NK-92 (cell line): ENCODE results near the gene TAF15.

ENCODE experiments used
- DNase-seq: peaks from one replicate; lab custom pipeline; 2025; ENCODE audit not compliant: unreplicated experiment; lab: John Stamatoyannopoulos, UW

TAF15 gene

DNA sequence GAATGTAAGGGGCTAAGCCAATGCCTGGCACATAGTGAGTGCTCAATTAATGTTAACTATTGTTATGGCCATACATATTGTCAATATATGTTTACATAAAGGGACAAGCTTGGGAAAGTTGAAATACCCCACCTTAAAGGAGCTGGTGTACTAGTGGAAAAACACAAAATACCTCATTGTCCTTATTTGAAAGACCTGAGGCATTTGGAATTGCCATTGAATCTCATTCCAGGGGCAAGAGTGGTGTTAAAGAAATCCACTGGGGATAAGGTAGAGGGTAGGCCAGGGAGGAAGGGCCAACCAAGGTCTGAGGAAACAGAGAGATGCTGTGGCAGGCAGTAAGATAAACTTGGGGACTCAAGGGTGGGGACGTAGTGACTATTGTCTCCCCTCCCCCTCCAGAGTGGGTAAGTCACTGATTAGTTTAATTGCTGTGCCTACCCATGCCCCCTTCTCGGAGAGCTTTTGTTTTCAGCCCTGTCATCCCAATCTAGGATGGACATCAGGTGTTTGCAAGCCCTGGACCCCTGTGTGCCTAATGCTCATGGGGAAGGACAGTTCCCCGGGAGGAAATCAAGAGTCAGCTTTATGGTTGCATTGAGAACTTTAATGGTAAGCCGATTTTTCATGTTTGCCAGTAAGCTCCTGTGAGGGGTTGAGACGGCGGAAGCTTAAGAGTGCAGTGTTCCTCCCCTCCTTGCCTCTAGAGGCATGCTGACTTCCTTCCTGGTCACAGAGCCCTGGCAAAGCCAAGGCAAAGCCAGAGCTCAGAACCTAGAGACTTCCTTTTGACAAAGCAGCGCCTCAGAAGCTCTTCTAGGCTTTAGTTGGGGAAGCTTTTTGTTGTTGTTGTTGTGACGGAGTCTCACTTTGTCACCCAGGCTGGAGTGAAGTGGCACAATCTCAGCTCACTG, 61.9 kb downstream of the TAF15 start:
- no peak for DNase-seq

DNA sequence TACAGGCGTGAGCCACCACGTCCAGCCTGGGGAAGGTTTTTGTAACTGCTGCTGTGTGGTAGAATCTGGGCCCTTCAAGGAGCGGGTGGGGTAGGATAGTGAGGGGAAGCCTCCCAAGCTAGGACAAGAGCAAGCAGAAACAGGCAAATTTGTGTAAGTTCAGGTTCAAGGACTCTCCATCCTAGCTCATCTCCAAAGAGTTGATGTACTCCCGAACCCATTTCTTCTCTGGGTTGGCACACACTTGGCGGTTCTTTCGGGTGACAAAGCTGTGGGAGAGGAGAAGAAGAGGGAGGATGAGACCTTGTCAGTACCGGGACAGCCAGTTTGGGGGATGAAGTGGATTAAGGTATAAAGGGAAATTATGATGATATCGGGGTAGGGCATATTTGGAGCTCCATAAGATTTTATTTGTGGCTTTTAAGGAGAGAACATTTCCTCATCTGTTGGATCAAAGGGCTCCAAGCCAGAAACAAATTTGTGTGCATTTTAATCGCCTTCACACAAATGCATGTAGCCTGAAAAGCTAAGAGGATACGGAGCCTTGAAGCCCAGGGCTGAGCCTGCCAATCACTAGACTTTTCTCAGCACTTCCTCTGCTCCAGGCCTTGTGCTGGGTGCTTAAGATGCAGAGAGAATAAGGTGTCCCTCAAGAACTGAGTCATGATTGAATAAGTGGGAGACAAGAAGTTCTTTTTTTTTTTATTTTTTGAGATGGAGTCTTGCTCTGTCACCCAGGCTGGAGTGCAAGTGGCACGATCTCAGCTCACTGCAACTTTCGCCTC, 63.1 kb downstream of the TAF15 start:
- no peak for DNase-seq

DNA sequence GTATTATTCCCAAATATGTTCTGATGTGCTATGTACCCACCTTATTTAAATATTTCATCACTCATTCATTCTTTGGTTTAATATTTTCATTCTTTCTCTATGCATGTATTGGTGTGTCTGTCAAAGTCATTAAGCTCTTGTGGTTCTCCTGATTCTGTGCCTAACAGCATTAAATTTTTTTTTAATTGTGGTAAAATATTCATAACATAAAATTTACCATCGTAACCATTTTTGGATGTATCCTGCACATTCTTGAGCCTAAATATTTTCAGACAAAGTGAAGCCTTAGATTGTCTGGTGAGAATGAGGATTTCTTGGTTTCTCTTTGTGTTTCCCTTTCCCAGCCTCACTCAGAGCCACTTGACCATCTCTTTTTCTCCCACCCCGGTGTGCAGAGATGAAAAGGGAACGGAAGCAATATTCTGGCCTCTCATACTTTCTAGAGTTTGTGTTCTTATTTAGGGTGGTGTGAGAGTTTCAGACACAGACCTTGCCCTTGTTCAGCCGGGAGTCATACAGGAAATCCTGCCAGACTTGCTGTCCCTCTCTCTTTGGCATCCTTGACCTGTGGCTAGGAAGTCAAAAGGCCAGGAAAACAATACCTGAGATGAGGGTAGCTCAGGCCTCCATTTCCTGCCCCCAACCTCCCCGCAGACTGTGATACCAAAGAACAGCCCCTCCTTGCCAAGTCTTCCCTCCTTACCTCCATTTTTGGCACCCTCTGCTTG, 66.0 kb downstream of the TAF15 start:
- no peak for DNase-seq

DNA sequence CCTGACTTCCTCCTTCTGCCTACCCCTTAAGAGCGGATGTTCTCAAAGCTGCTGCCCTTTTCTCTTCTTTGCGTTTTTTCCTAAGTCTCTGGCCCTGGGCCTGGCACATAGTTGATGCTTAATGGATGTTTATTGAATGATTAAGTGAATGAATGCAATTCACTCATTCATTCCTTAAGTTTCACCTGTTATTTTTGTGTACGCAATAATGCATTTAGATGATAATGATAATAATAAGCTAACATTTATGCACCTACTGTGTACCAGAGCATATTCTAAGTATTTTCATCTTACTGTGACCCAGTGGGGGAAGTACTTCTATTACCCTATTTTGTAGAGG, 66.5 kb downstream of the TAF15 start:
- DNase-seq = no peak

DNA sequence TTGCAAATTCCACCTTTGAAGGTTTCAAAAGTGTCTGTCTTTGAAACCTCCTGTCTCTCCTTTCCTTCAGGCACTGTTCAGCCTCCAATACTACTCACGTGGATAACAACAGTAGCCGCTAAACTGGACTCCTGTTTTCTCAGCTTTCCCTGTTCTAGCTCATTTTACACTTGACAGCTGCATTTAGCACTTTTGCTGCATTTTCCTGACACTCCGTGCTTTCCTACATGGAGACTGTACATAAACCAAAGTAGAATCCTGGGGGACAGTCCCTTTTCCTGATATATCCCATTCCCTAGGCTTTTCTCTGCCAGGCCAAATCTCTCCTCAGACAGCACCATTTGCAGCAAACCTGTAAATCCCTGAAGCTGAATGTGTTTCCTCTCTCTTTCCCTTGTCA, 67.2 kb downstream of the TAF15 start:
- no peak for DNase-seq

DNA sequence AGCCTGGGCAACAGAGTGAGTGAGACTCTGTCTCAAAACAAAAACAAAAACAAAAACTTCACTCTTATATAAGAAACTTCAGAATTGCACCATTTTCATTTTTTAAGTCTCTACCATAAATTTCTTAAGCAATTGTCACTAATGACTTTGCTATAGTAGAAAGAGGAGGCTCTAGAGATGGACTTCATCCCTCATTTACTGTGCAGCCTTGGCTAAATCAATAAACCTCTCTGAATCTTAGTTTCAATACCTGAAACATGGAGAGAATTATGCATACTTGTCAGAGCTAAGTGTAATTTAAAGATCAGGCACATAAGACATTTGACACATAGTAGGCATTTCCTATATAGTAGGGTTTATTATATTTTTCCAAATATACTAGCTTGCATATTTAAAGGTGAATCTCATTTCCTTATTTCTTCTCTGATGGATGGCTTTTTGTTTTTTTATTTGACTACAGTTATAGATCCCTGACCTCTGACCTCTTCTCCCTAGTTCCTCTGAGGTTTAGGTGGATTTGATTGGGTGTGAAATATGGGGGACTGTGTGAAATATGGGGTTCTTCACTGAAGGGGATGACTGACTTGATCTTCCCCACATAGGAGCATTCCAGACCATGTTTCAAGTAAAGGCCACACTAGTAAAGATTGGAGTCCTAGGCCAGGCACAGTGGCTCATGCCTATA, 68.2 kb downstream of the TAF15 start:
- no peak for DNase-seq

DNA sequence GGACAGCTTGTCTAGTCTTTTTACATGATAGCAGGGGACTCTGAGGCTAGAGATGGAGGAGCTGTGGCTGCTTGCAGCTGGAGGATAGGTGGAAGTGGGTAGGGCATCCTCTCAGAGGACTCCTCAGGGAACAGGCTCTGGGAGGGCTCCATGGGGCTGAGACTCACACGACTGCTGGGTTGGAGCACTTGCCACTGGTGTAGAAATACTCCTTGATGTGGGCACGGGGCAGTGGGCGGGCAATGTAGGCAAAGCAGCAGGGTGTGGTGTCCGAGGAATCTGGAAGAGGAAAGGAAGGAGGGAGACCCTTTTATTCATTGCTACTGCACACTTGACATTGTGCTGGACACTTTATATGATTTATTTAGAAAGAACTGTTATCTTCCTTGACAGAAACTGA, 69.1 kb downstream of the TAF15 start:
- no peak for DNase-seq

DNA sequence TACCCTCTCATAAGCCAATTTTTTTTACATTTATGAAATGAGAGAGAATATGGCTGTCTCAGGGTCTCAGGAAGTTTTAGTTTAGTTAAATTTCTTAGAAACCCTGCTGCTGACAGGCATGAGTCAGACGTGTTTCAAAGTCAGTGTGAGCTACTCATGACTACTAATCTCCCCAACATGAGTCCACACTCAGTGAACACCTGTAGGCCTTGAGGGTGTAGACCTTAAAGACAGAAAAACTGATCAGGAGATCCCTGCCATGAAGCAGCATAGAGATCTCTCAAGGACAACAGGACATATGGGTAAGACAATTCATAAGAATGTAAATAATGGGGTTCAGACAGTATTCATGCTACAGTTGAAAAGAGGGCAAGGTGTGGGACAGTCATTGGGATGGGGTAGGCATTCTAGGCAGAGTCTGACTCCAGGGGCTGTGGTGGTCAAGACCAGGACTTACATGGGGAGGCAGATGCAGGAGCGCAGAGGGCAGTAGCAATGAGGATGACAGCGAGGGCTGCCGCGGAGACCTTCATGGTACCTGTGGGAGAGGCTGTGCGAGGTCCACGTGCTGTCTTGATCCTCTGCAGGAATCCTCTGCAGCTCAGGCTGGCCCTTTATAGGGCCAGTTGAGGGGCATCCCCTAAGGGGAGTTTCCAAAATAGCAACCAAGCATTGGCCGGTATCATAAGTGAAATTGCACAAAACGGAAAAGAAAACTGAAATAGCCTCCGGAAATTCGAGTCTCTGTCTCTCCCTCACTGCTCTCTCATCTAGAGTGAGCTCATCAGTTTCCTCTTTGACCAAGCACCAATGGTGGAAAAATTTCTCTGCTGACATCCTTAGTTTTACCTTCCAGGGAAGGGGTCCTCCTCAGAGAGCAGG, 70.7 kb downstream of the TAF15 start, which contains the start of gene CCL5:
TSS of gene CCL5 (minus strand) at position 588 of the 882 bp plus-strand sequence.
- no peak for DNase-seq

DNA sequence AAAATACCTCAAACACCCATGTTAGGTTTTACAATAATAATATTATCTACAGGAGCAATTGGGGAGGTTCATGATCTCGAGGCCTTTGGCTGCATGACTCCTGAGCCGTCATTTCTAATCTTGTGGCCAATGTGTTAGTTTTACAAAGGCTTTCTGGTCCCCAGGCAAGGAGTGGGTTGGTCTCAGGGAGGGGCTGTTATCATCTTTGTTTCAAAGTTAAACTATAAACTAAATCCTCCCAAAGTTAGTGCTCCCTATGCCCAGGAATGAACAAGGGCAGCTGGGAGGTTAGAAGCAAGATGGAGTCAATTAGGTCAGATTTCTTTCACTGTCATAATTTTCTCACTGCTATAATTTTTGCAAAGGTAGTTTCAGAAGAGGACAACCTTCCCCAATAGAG, 80.0 kb downstream of the TAF15 start:
- DNase-seq = no peak

DNA sequence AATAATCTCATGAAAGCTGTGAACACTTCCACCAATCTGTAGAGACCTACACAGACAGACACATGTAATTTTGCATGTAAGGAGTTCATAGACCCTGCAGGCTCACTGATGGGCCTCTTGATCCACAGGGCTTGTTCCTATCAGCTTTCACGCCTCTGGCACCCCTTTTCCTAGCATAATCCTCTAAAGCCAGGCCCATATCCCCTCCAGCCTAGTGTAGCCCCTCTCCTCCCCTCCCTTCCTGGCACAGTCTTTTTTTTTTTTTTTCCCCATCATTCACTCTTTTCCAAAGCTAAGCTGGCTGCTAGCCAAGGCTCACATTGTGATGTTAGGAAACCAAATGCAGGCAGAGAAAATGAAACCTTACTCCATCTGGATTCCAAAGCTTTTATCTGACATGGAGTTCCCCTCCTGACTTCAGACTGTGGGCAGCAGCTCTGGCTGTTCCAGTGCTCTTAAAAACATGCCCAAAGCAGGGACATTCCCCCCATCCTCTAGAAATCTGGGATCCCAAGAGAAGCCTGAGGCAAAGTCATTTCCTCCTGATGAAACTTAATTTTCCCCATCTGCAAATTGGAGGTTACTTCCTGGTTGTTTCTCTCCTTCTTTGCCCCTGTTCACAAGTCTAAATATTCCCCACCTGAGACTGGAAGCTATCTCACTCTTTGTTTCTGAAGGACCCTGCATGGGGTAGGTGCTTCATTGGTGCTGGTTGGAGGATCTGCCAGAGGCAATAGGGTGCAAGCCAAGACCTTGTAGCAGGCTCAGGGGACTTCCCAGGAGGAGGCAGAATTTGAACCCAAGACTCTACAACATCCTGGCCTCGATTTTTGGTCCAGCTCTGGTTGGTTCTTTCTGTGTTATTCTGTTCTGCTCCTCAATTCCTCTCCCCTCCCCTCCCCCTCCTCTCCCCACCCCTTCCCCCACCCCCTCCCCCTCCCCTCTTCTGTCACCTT, 80.8 kb downstream of the TAF15 start:
- DNase-seq = no peak

DNA sequence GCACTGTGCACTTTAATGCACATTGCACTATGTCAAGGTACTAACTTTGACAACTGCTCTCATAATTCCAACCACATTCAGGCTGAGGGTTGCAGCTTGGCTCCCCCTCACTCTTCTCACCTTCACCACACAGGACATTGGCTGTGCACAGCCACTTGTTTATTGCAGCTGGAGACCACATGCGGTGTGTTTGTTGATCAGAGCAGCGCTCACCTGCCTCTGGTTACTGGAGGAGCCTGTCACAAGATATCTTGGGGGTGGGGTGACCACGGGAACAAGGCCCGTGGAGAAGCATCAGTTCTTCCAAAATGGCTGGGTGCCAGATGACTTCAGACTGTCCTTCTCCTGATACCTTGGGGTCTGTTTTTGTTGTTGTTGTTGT, 81.5 kb downstream of the TAF15 start:
- DNase-seq = no peak

DNA sequence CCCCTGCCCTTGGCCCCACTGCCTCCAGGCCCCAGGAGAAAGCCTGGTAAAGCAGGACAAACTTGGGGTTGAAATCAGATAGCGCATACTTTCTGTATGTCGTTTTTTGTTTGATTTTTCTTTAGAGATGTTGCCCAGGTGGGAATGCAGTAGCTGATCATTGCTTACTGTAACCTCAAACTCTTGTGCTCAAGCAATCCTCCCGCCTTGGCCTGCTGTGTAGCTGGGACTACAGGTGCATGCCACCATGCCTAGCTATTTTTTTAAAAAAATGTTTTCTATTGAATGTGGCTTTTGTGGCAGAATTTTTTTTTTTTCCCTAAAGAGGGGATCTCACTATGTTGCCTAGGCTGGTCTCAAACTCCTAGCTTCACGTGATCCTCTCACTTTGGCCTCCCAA, 82.0 kb downstream of the TAF15 start:
- DNase-seq = no peak

DNA sequence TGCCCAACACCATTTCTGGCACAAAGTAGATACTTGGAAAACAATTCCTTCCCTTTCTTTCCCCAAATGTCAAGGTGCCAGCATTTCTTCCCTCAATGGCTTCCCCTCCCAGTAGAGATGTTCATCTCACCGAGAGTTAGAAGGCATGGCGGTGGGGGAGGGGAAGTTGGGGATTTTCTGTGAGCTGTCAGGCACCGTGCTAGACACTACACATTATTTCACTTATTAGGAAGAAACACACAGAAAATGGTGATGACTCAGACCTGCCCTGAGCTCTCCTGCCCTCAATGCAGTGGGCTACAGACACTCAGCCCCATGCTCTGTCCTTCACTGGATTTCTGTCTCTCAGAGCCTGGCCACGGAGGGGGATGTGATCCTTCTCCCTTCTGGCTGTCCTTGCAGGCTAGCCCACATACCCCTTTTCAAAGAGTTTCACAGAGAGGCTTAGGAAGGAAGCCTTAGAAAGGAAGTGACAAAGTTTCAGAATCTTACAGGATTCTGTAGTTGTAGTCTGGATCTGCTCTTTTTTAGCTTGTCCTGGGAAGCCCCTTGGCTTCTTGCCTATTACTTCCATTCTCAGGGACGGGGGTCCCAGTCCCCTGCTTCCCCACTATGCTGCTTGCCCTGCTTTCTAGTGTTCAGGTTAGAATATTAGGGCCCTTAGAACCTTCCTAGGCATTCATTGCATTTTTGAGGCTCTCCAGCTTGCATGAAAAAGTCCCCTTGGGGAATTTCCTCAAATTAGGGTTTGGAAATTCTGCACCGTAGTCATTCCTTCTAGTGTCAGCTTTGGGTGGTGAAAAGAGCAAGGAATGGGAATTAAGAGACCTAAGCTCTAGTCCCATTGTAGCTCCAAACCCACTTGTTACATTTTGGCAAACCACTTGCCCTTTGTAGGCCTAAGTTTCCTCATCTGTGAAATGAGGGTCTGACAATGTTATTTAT, 83.1 kb downstream of the TAF15 start:
- DNase-seq = no peak

DNA sequence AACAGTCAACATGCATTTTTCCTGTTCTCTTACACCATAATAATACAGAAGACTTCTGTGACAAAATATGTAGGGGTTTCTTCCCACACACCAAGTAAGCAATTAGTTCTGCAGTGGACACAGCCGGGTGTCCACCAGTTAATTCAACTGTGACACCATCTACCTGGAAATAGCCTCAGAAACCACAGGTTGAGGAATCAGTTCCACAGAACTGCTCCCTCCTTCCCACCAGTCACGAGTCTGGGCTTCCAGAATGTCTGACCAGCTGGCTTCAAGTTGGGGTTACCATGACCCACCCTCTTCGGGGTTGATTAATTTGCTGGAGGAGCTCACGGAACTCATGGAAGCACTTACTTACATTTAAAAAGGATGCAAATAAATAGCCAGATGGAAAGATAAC, 84.5 kb downstream of the TAF15 start:
- DNase-seq = no peak

DNA sequence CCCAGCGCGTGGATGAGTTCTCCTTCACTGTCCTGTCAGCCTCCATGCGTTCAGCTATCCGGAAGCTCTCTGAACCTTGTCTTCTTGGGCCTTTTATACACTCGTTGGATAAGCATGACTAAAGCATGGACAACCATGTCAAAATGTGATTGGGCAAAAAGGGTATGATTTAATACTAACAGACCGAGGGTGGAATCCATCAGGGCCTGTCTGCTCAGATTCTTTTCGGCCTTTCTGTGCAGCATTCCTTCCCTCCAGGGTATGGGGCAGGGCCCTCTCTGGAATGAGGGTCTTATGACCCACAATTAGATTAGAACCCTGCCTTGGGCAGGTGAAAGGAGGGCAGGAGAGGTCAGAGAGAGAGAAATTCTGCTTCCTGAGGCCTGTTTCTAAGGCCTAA, 84.9 kb downstream of the TAF15 start:
- DNase-seq = no peak

DNA sequence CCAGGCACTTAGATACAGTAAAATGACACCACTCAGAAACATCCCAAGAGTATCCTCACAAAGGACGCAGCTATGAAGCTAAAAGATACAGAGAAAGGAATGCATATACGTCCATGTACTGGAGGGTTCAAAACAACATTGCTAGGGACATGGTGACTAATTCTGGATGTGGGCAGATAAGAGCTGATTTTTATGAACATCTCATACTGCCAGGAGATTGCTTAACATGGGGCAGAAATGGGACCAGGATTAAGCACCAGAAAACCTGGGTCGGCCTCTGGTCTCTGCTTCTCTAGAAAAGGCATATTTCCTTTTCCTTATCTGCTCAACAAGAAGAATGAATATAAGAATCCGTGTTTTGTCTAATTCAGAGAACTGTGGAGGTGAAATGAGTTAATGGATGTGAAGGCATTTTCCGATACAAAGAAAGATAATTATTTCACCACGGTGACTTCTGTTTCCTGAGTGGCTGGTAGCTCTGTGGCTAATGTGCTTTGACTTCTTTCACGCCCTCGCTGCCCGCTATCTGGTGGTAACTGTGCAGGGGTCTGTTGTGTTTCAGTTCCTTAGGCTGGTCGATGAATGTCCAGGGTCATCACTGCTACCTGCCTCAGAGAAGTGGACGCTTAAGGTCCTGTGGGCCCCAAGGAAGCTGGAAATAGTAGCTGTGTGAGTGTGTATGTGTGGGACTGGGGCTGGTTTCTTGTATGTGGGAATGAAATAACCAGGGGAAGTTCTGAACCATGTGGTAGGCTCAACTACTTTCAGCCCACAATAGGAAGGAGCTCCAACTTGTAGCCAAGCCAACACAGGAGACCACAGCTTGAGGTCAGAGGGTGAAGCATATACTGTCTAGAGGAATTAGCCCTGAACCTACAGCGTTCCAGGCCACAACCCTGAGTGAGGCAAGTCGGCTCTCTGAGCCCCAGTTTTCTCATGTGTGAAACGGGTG, 86.6 kb downstream of the TAF15 start:
- no peak for DNase-seq
